Measurements from ENCODE around the gene RAB27B.

RAB27B gene

GRCh38 chr18:54880395-54881105 is 52.3 kb downstream of the RAB27B start:
- ATAC-seq (replicated peaks), result no peak
- Mint-ChIP-seq H3K4me3 (no peak overlapping the region), H3K4me1 (ENCODE audit: low read depth in 2 of 2) (no peaks in the 10 kb centered on the region), H3K27me3 (no peaks in the 10 kb centered on the region), H3K36me3 (ENCODE audit: insufficient read depth) (peaks cover 3% of the 10 kb centered on the region), H3K9me3 (no peaks in the 10 kb centered on the region), H3K27ac (no peak overlapping the region)
- no peak for DNase-seq

- no peaks in the 10 kb centered on the region for H3K9me3 Mint-ChIP-seq
- H3K27me3 Mint-ChIP-seq, result no peaks in the 10 kb centered on the region
- ATAC-seq (replicated peaks) (no peak), DNase-seq (no peak)
- H3K27ac Mint-ChIP-seq, result no peak overlapping the region
- H3K4me3 Mint-ChIP-seq, result no peak overlapping the region
- H3K36me3 Mint-ChIP-seq (ENCODE audit: insufficient read depth), result peaks cover 3% of the 10 kb centered on the region
- H3K4me1 Mint-ChIP-seq (ENCODE audit: low read depth in 2 of 2), result no peaks in the 10 kb centered on the region
These were observed 53.0 kb downstream of the RAB27B start for GRCh38 chr18:54881229-54881768.

- no peaks in the 10 kb centered on the region for H3K9me3 Mint-ChIP-seq
- no peak overlapping the region for H3K4me3 Mint-ChIP-seq
- no peak for ATAC-seq (replicated peaks)
- H3K27ac Mint-ChIP-seq, result no peak overlapping the region
- H3K4me1 Mint-ChIP-seq (ENCODE audit: low read depth in 2 of 2), result no peaks in the 10 kb centered on the region
- H3K27me3 Mint-ChIP-seq, result no peaks in the 10 kb centered on the region
- H3K36me3 Mint-ChIP-seq (ENCODE audit: insufficient read depth), result peaks cover 3% of the 10 kb centered on the region
- DNase-seq, result no peak
These were observed 54.0 kb downstream of the RAB27B start for GRCh38 chr18:54882318-54882717.

GRCh38 chr18:54883816-54884604 is 55.7 kb downstream of the RAB27B start:
- DNase-seq (no peak), ATAC-seq (replicated peaks) (no peak)
- Mint-ChIP-seq H3K27me3 (no peaks in the 10 kb centered on the region), H3K9me3 (no peaks in the 10 kb centered on the region), H3K27ac (no peak overlapping the region), H3K4me3 (no peak overlapping the region), H3K4me1 (ENCODE audit: low read depth in 2 of 2) (no peaks in the 10 kb centered on the region), H3K36me3 (ENCODE audit: insufficient read depth) (no peaks in the 10 kb centered on the region)

GRCh38 chr18:54888378-54888777 is 60.1 kb downstream of the RAB27B start:
- no peaks in the 10 kb centered on the region for H3K9me3 Mint-ChIP-seq

GRCh38 chr18:54888933-54889332 is 60.7 kb downstream of the RAB27B start:
- H3K4me3 Mint-ChIP-seq, result no peak overlapping the region
- H3K36me3 Mint-ChIP-seq (ENCODE audit: insufficient read depth), result peaks cover 5% of the 10 kb centered on the region
- H3K27ac Mint-ChIP-seq, result no peak overlapping the region
- ATAC-seq (replicated peaks) (no peak), DNase-seq (no peak)
- H3K4me1 Mint-ChIP-seq (ENCODE audit: low read depth in 2 of 2), result no peaks in the 10 kb centered on the region
- no peaks in the 10 kb centered on the region for H3K27me3 Mint-ChIP-seq
- H3K9me3 Mint-ChIP-seq, result no peaks in the 10 kb centered on the region

More at GRCh38 chr18:54888378-54888777, 60.1 kb downstream of the RAB27B start:
- DNase-seq (no peak), ATAC-seq (replicated peaks) (no peak)
- peaks cover 5% of the 10 kb centered on the region for H3K36me3 Mint-ChIP-seq (ENCODE audit: insufficient read depth)
- H3K27me3 Mint-ChIP-seq, result no peaks in the 10 kb centered on the region
- H3K27ac Mint-ChIP-seq, result no peak overlapping the region
- no peaks in the 10 kb centered on the region for H3K4me1 Mint-ChIP-seq (ENCODE audit: low read depth in 2 of 2)
- no peak overlapping the region for H3K4me3 Mint-ChIP-seq

- no peaks in the 10 kb centered on the region for H3K4me1 Mint-ChIP-seq (ENCODE audit: low read depth in 2 of 2)
- H3K36me3 Mint-ChIP-seq (ENCODE audit: insufficient read depth), result peaks cover 3% of the 10 kb centered on the region
- no peaks in the 10 kb centered on the region for H3K9me3 Mint-ChIP-seq
- ATAC-seq (replicated peaks) (no peak), DNase-seq (no peak)
- no peak overlapping the region for H3K27ac Mint-ChIP-seq
- no peaks in the 10 kb centered on the region for H3K27me3 Mint-ChIP-seq
- H3K4me3 Mint-ChIP-seq, result no peak overlapping the region
These were observed 71.2 kb downstream of the RAB27B start for GRCh38 chr18:54899500-54899899.

- DNase-seq, result no peak
- H3K4me1 Mint-ChIP-seq (ENCODE audit: low read depth in 2 of 2), result no peaks in the 10 kb centered on the region
- no peaks in the 10 kb centered on the region for H3K27me3 Mint-ChIP-seq
- no peak overlapping the region for H3K27ac Mint-ChIP-seq
- H3K9me3 Mint-ChIP-seq, result no peaks in the 10 kb centered on the region
- peaks cover 3% of the 10 kb centered on the region for H3K36me3 Mint-ChIP-seq (ENCODE audit: insufficient read depth)
- H3K4me3 Mint-ChIP-seq, result no peak overlapping the region
- no peak for ATAC-seq (replicated peaks)
These were observed 72.0 kb downstream of the RAB27B start for GRCh38 chr18:54900290-54900689.

GRCh38 chr18:54904581-54904980 is 76.3 kb downstream of the RAB27B start:
- ATAC-seq (replicated peaks) (no peak), DNase-seq (no peak)
- no peak overlapping the region for H3K4me3 Mint-ChIP-seq
- H3K36me3 Mint-ChIP-seq (ENCODE audit: insufficient read depth), result no peaks in the 10 kb centered on the region
- no peaks in the 10 kb centered on the region for H3K9me3 Mint-ChIP-seq
- H3K4me1 Mint-ChIP-seq (ENCODE audit: low read depth in 2 of 2), result no peaks in the 10 kb centered on the region
- no peak overlapping the region for H3K27ac Mint-ChIP-seq
- H3K27me3 Mint-ChIP-seq, result peaks cover 0 to 19% of the 10 kb centered on the region in 2 donors

- peaks cover 0 to 23% of the 10 kb centered on the region in 2 donors for H3K27me3 Mint-ChIP-seq
- ATAC-seq (replicated peaks) (no peak), DNase-seq (no peak)
- no peaks in the 10 kb centered on the region for H3K9me3 Mint-ChIP-seq
- no peaks in the 10 kb centered on the region for H3K4me1 Mint-ChIP-seq (ENCODE audit: low read depth in 2 of 2)
- no peak overlapping the region for H3K27ac Mint-ChIP-seq
- no peaks in the 10 kb centered on the region for H3K36me3 Mint-ChIP-seq (ENCODE audit: insufficient read depth)
- H3K4me3 Mint-ChIP-seq, result no peak overlapping the region
These were observed 77.4 kb downstream of the RAB27B start for GRCh38 chr18:54905629-54906028.

GRCh38 chr18:54906331-54907185 is 78.3 kb downstream of the RAB27B start:
- peaks cover 0 to 23% of the 10 kb centered on the region in 2 donors for H3K27me3 Mint-ChIP-seq
- H3K27ac Mint-ChIP-seq, result no peak overlapping the region
- no peaks in the 10 kb centered on the region for H3K36me3 Mint-ChIP-seq (ENCODE audit: insufficient read depth)
- H3K9me3 Mint-ChIP-seq, result no peaks in the 10 kb centered on the region
- no peaks in the 10 kb centered on the region for H3K4me1 Mint-ChIP-seq (ENCODE audit: low read depth in 2 of 2)
- H3K4me3 Mint-ChIP-seq, result no peak overlapping the region
- no peak for DNase-seq
- no peak for ATAC-seq (replicated peaks)

GRCh38 chr18:54909538-54909937 is 81.3 kb downstream of the RAB27B start:
- H3K4me3 Mint-ChIP-seq, result no peak overlapping the region
- ATAC-seq (replicated peaks) (no peak), DNase-seq (no peak)
- peaks cover 0 to 23% of the 10 kb centered on the region in 2 donors for H3K27me3 Mint-ChIP-seq
- H3K36me3 Mint-ChIP-seq (ENCODE audit: insufficient read depth), result no peaks in the 10 kb centered on the region
- H3K4me1 Mint-ChIP-seq (ENCODE audit: low read depth in 2 of 2), result no peaks in the 10 kb centered on the region
- H3K27ac Mint-ChIP-seq, result no peak overlapping the region
- no peaks in the 10 kb centered on the region for H3K9me3 Mint-ChIP-seq

GRCh38 chr18:54910161-54910919 is 82.1 kb downstream of the RAB27B start:
- Mint-ChIP-seq H3K27ac (no peak overlapping the region), H3K9me3 (no peaks in the 10 kb centered on the region), H3K4me1 (ENCODE audit: low read depth in 2 of 2) (no peaks in the 10 kb centered on the region), H3K27me3 (peaks cover 0 to 23% of the 10 kb centered on the region in 2 donors), H3K4me3 (no peak overlapping the region), H3K36me3 (ENCODE audit: insufficient read depth) (no peaks in the 10 kb centered on the region)
- DNase-seq (no peak), ATAC-seq (replicated peaks) (no peak)

Data from effector memory CD8-positive, alpha-beta T cell (primary cell).